Bronchial epithelial cell (primary cell): Measurements from ENCODE around the gene PLA2G5. TPM values are rescaled to one million over a fixed set of nuclear protein-coding genes. Genes with fewer than 3 reads are reported as not detected.

ENCODE experiments used
- DNase-seq: peaks from one replicate; pipeline ENCODE4 v3.0.0-alpha.2; 2010; ENCODE audit warnings: low read depth
- FAIRE-seq: peaks from 2 replicates; lab custom pipeline; 2011; peaks lifted over from hg19 to GRCh38; lab: Jason Lieb, UNC
- H3K27me3 ChIP-seq: 2 replicates; pipeline ENCODE4 v1.5.1; 2011; ENCODE audit warnings: low read length; ENCODE audit not compliant: control insufficient read depth, insufficient read depth
- H3K36me3 ChIP-seq: 2 replicates; pipeline ENCODE4 v1.5.1; 2011; ENCODE audit warnings: low read length; ENCODE audit not compliant: control insufficient read depth, insufficient read depth
- H3K4me3 ChIP-seq: 2 replicates; pipeline ENCODE4 v1.5.1; 2011; ENCODE audit warnings: mild to moderate bottlenecking, low read depth, low read length, control low read depth
- CTCF ChIP-seq: IDR thresholded peaks from 2 replicates; pipeline ENCODE4 v1.5.1; 2011; ENCODE audit warnings: mild to moderate bottlenecking, moderate library complexity, low read length, control low read depth, inconsistent platforms; ENCODE audit not compliant: insufficient read depth, severe bottlenecking
- total RNA-seq: library from RNA; depleted of rRNA; stranded (reverse); fragments of >200 nt; gene quantifications from 2 replicates; pipeline ENCODE4 v1.2.1, GENCODE V29; 2014

The PLA2G5 gene
- total RNA-seq, 1 donor from 2014 or later: not detected

GRCh38 chr1:20109223-20109856 lies 39.3 kb downstream of the PLA2G5 start:
- peak; percentile 3 for TF ChIP-seq CTCF
- FAIRE-seq (no peak), DNase-seq (no peak)
- Histone ChIP-seq H3K4me3 (no peak overlapping the region), H3K27me3 (peaks cover 2% of the 10 kb centered on the region), H3K36me3 (no peaks in the 10 kb centered on the region)

DNA sequence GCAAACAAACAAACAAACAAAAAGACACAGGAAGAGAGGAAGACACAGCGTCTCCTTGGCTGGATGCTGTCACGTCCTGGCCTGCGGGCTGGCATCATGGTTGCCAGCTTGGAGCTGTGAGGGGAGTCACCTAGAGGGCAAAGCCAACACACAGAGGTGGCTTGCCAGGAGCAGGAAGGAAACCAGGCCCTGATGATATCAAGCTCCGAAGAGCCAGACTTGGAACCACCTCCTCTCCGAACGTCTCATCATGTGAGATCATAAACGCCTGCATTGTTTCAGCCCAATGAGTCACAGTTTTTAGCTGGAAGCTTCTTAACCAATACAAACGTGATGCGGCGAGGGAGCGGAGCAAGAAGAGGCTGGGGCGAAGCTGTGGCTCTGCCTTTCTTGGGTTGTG lies 40.7 kb downstream of the PLA2G5 start:
- no peak for TF ChIP-seq CTCF
- H3K4me3 ChIP-seq: no peak overlapping the region
- DNase-seq: peak; percentile 73
- peaks cover 2% of the 10 kb centered on the region for H3K27me3 ChIP-seq
- FAIRE-seq: no peak
- no peaks in the 10 kb centered on the region for H3K36me3 ChIP-seq

GRCh38 chr1:20111452-20111851 lies 41.5 kb downstream of the PLA2G5 start:
- FAIRE-seq (no peak), DNase-seq (no peak)
- TF ChIP-seq CTCF: no peak

GRCh38 chr1:20112279-20113000 lies 42.4 kb downstream of the PLA2G5 start:
- peaks cover 2% of the 10 kb centered on the region for H3K27me3 ChIP-seq
- no peak overlapping the region for H3K4me3 ChIP-seq
- H3K36me3 ChIP-seq: no peaks in the 10 kb centered on the region
- no peak for TF ChIP-seq CTCF
- DNase-seq (no peak), FAIRE-seq (no peak)

More at GRCh38 chr1:20111452-20111851, 41.5 kb downstream of the PLA2G5 start:
- Histone ChIP-seq H3K27me3 (peaks cover 2% of the 10 kb centered on the region), H3K36me3 (no peaks in the 10 kb centered on the region), H3K4me3 (no peak overlapping the region)

- Histone ChIP-seq H3K4me3 (no peak overlapping the region), H3K27me3 (peaks cover 5% of the 10 kb centered on the region), H3K36me3 (no peaks in the 10 kb centered on the region)
- no peak for FAIRE-seq
- TF ChIP-seq CTCF: no peak
- DNase-seq: no peak
Measured at GRCh38 chr1:20114021-20114648, 44.1 kb downstream of the PLA2G5 start.
